GM23338 (cell line): ENCODE results near the gene AP5S1.

Source experiments
- CTCF ChIP-seq, 2 experiments: fragments of 200-600 bp in 1 of 2; sonication (generic) in 1 of 2; conservative IDR thresholded peaks; 2 replicates each; pipeline versions ENCODE4 v1.5.1 to v1.6.1; 2016 to 2017; ENCODE audit warnings: antibody characterized with exemption in 2 of 2, low read depth in 2 of 2, mild to moderate bottlenecking in 2 of 2, moderate library complexity in 1 of 2
- EZH2 ChIP-seq: fragments of 200-600 bp; sonication (generic); IDR thresholded peaks from one replicate; pipeline ENCODE4 v1.8.0; 2017; ENCODE audit warnings: antibody characterized with exemption, mild to moderate bottlenecking, low read depth; ENCODE audit not compliant: unreplicated experiment
- JUNB ChIP-seq: IDR thresholded peaks from one replicate; pipeline ENCODE4 v1.6.1; 2016; ENCODE audit warnings: antibody characterized with exemption; ENCODE audit not compliant: unreplicated experiment
- NANOG ChIP-seq: IDR thresholded peaks from 2 replicates; pipeline ENCODE4 v1.6.1; 2016; ENCODE audit warnings: antibody characterized with exemption, borderline replicate concordance
- POLR2AphosphoS5 ChIP-seq: IDR thresholded peaks from 2 replicates; pipeline ENCODE4 v1.6.1; 2016; ENCODE audit warnings: antibody characterized with exemption, low read depth
- TF ChIP-seq, protein P1 (sequence below): IDR thresholded peaks from one replicate; pipeline ENCODE4 v1.6.1; 2018; ENCODE audit warnings: antibody characterized with exemption; ENCODE audit not compliant: unreplicated experiment

GRCh38 chr20:3865152-3865886 is 45.0 kb downstream of the AP5S1 start:
- TF ChIP-seq CTCF (conservative IDR thresholded peaks at IDR 0.05; ENCODE audit: low read depth in 2 of 2) (no peak), POLR2AphosphoS5 (no peak), NANOG (no peak), EZH2 (no peak), JUNB (no peak)
- TF ChIP-seq, protein P1, sequence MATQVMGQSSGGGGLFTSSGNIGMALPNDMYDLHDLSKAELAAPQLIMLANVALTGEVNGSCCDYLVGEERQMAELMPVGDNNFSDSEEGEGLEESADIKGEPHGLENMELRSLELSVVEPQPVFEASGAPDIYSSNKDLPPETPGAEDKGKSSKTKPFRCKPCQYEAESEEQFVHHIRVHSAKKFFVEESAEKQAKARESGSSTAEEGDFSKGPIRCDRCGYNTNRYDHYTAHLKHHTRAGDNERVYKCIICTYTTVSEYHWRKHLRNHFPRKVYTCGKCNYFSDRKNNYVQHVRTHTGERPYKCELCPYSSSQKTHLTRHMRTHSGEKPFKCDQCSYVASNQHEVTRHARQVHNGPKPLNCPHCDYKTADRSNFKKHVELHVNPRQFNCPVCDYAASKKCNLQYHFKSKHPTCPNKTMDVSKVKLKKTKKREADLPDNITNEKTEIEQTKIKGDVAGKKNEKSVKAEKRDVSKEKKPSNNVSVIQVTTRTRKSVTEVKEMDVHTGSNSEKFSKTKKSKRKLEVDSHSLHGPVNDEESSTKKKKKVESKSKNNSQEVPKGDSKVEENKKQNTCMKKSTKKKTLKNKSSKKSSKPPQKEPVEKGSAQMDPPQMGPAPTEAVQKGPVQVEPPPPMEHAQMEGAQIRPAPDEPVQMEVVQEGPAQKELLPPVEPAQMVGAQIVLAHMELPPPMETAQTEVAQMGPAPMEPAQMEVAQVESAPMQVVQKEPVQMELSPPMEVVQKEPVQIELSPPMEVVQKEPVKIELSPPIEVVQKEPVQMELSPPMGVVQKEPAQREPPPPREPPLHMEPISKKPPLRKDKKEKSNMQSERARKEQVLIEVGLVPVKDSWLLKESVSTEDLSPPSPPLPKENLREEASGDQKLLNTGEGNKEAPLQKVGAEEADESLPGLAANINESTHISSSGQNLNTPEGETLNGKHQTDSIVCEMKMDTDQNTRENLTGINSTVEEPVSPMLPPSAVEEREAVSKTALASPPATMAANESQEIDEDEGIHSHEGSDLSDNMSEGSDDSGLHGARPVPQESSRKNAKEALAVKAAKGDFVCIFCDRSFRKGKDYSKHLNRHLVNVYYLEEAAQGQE: no peak
